HepG2 (cell line): Measurements from ENCODE around the gene MSI2. TPM values are rescaled to one million over a fixed set of nuclear protein-coding genes. Genes with fewer than 3 reads are reported as not detected.

Source experiments
- AHDC1 ChIP-seq: sonication (generic); formaldehyde crosslinking; IDR thresholded peaks from 2 replicates; pipeline ENCODE4 v1.5.1; 2020; ENCODE audit warnings: mild to moderate bottlenecking, missing genetic modification reagents, borderline replicate concordance
- AKNA ChIP-seq: sonication (generic); formaldehyde crosslinking; IDR thresholded peaks from 2 replicates; pipeline ENCODE4 v1.4.0; 2020; ENCODE audit warnings: missing genetic modification reagents, borderline replicate concordance
- HIVEP1 ChIP-seq: sonication (generic); formaldehyde crosslinking; IDR thresholded peaks from 2 replicates; pipeline ENCODE4 v1.4.0; 2020; ENCODE audit warnings: mild to moderate bottlenecking, missing genetic modification reagents
- HOXD1 ChIP-seq: sonication (generic); formaldehyde crosslinking; IDR thresholded peaks from 2 replicates; pipeline ENCODE4 v1.5.0; 2020; ENCODE audit warnings: missing genetic modification reagents
- NFYB ChIP-seq: sonication (generic); formaldehyde crosslinking; IDR thresholded peaks from 2 replicates; pipeline ENCODE4 v1.4.0; 2020; ENCODE audit warnings: missing genetic modification reagents
- NR1H2 ChIP-seq: sonication (generic); formaldehyde crosslinking; IDR thresholded peaks from 2 replicates; pipeline ENCODE4 v1.8.1; 2022; ENCODE audit warnings: low read depth, missing genetic modification reagents, borderline replicate concordance
- RARA ChIP-seq: IDR thresholded peaks from 2 replicates; pipeline ENCODE4 v1.6.1; 2016; ENCODE audit warnings: missing genetic modification reagents, missing compliant biosample characterization
- ZBTB4 ChIP-seq: sonication (generic); formaldehyde crosslinking; IDR thresholded peaks from 2 replicates; pipeline ENCODE4 v1.4.0; 2020; ENCODE audit warnings: missing genetic modification reagents, mild to moderate bottlenecking, borderline replicate concordance
- ZFP36 ChIP-seq: fragments of 150-350 bp; IDR thresholded peaks from 2 replicates; pipeline ENCODE4 v1.6.1; 2018; ENCODE audit warnings: borderline replicate concordance, low read length, low read depth; ENCODE audit not compliant: partially characterized antibody
- ZFP36L1 ChIP-seq: sonication (generic); formaldehyde crosslinking; IDR thresholded peaks from 2 replicates; pipeline ENCODE4 v1.8.0; 2022; ENCODE audit warnings: mild to moderate bottlenecking, missing genetic modification reagents, moderate library complexity
- ZNF251 ChIP-seq: sonication (generic); formaldehyde crosslinking; IDR thresholded peaks from 2 replicates; pipeline ENCODE4 v1.9.0; 2021; ENCODE audit warnings: mild to moderate bottlenecking, missing genetic modification reagents
- ZNF556 ChIP-seq: sonication (generic); formaldehyde crosslinking; IDR thresholded peaks from 2 replicates; pipeline ENCODE4 v1.4.0; 2020; ENCODE audit warnings: mild to moderate bottlenecking, missing genetic modification reagents, borderline replicate concordance
- ZNF574 ChIP-seq: sonication (generic); formaldehyde crosslinking; IDR thresholded peaks from 2 replicates; pipeline ENCODE4 v1.4.0; 2020; ENCODE audit warnings: missing genetic modification reagents
- polyA plus RNA-seq, 8 experiments: library from polyadenylated mRNA; depleted of rRNA in 3 of 8; stranded (reverse) in 7 of 8; unstranded in 1 of 8; fragments of >200 nt; fragmentation: Illumina TruSeq in 4 of 8; extraction: Trizol in 4 of 8; gene quantifications; 2 replicates each; pipeline versions ENCODE4 v1.2.1 to v1.2.3, GENCODE V29; 2011 to 2016; ENCODE audit warnings: low read depth in 4 of 8, missing spikeins in 1 of 8, mixed read lengths in 1 of 8; ENCODE audit not compliant: insufficient read depth in 1 of 8
- total RNA-seq, 5 experiments: library from RNA; depleted of rRNA; stranded (reverse); fragments of >200 nt; fragmentation: Illumina TruSeq; extraction: Trizol; gene quantifications; 2 replicates each; pipeline ENCODE4 v1.2.3, GENCODE V29; 2016; ENCODE audit warnings: low read depth in 1 of 5

Gene MSI2
- total and polyA plus RNA-seq, 2 of the 13 experiments (the other 11 are each of a cell fraction or from before 2014, with no cell fraction given): 77.5 to 78.4 TPM

- TF ChIP-seq ZBTB4 (CRISPR knock-in tag) (no peak), HIVEP1 (peak; percentile 39; the same call in 1 of the 2 replicates), ZFP36L1 (CRISPR knock-in tag) (no peak), ZFP36 (no peak), ZNF556 (CRISPR knock-in tag) (no peak), ZNF574 (CRISPR knock-in tag) (peak; percentile 30; the same call in 1 of the 2 replicates), AHDC1 (peak; percentile 49), NR1H2 (CRISPR knock-in tag) (no peak), HOXD1 (CRISPR knock-in tag) (no peak), ZNF251 (CRISPR knock-in tag) (no peak), AKNA (CRISPR knock-in tag) (no peak), RARA (CRISPR knock-in tag) (peak; percentile 79), NFYB (CRISPR knock-in tag) (no peak)
Measured at GRCh38 chr17:57377094-57377493, 120.8 kb downstream of the MSI2 start (continued).
